GM19395 (cell line): Measurements from ENCODE around the gene CRISPLD2.

Experiments
- ATAC-seq: cut with Tn5 transposase; IDR thresholded peaks from one replicate; pipeline ENCODE4 v1.9.1; 2021; ENCODE audit warnings: mild to moderate bottlenecking, moderate library complexity; ENCODE audit not compliant: unreplicated experiment

Gene CRISPLD2

GRCh38 chr16:84948851-84949610 is 129.2 kb downstream of the CRISPLD2 start:
- ATAC-seq, result no peak

- no peak for ATAC-seq
These were observed 130.1 kb downstream of the CRISPLD2 start for GRCh38 chr16:84949772-84950436.

GRCh38 chr16:84950906-84951305 is 131.1 kb downstream of the CRISPLD2 start:
- ATAC-seq, result no peak

- ATAC-seq, result no peak
These were observed 132.8 kb downstream of the CRISPLD2 start for GRCh38 chr16:84952335-84953189.

GRCh38 chr16:84953190-84953746 is 133.5 kb downstream of the CRISPLD2 start:
- no peak for ATAC-seq

GRCh38 chr16:84955427-84955826 is 135.6 kb downstream of the CRISPLD2 start:
- no peak for ATAC-seq

GRCh38 chr16:84957192-84957591 is 137.4 kb downstream of the CRISPLD2 start:
- ATAC-seq, result no peak

- ATAC-seq, result no peak
These were observed 138.0 kb downstream of the CRISPLD2 start for GRCh38 chr16:84957792-84958191.
